MCF 10A (cell line): ENCODE measurements around the gene IL25. TPM values are rescaled to one million over a fixed set of nuclear protein-coding genes. Genes with fewer than 3 reads are reported as not detected.

Experiments used
- BruUV-seq: library from RNA; stranded (reverse); fragments of 400-500 nt; replicated peaks from 2 replicates; lab custom pipeline; 2021; lab: Mats Ljungman, UMichigan
- CTCF ChIA-PET: fragments of 300-600 bp; sonication (Branson Sonifier 250); formaldehyde crosslinking; extraction: SDS; loops from one replicate; lab custom pipeline; 2021; ENCODE audit warnings: antibody characterized with exemption, inconsistent platforms; lab: Yijun Ruan, JAX
- POLR2A ChIA-PET: fragments of 300-600, 350-650 bp; sonication (Branson Sonifier 250); formaldehyde crosslinking; extraction: SDS; loops from one replicate; lab custom pipeline; 2020; ENCODE audit warnings: antibody characterized with exemption, inconsistent platforms; lab: Yijun Ruan, JAX
- DNase-seq: peaks from one replicate; pipeline ENCODE4 v3.0.0-alpha.2; 2018; ENCODE audit not compliant: unreplicated experiment
- H3K27ac Mint-ChIP-seq: one replicate; pipeline ENCODE4 v1.8.0; 2022; ENCODE audit warnings: mild to moderate bottlenecking, low read depth, mixed read lengths; ENCODE audit not compliant: unreplicated experiment
- H3K27me3 Mint-ChIP-seq: one replicate; pipeline ENCODE4 v1.8.0; 2022; ENCODE audit warnings: mixed read lengths; ENCODE audit not compliant: insufficient read depth, unreplicated experiment
- H3K36me3 Mint-ChIP-seq: one replicate; pipeline ENCODE4 v1.8.0; 2022; ENCODE audit warnings: mild to moderate bottlenecking, moderate library complexity, mixed read lengths; ENCODE audit not compliant: insufficient read depth, unreplicated experiment
- H3K4me1 Mint-ChIP-seq: one replicate; pipeline ENCODE4 v1.8.0; 2022; ENCODE audit warnings: mixed read lengths; ENCODE audit not compliant: insufficient read depth, unreplicated experiment
- H3K4me3 Mint-ChIP-seq: one replicate; pipeline ENCODE4 v1.8.0; 2022; ENCODE audit warnings: mild to moderate bottlenecking, moderate library complexity, mixed read lengths; ENCODE audit not compliant: unreplicated experiment
- H3K9me3 Mint-ChIP-seq: one replicate; pipeline ENCODE4 v1.8.0; 2022; ENCODE audit warnings: mixed read lengths; ENCODE audit not compliant: unreplicated experiment
- CTCF ChIP-seq: fragments of 200-600 bp; IDR thresholded peaks from one replicate; pipeline ENCODE4 v1.8.0; 2022; ENCODE audit warnings: antibody characterized with exemption, mild to moderate bottlenecking; ENCODE audit not compliant: unreplicated experiment
- intact Hi-C: fragments of 100-400 bp; cut with micrococcal nuclease; formaldehyde crosslinking; loops from 2 replicates; pipeline ENCODE4 v1.14.1; 2022
- total RNA-seq: library from RNA; stranded (reverse); gene quantifications from 2 replicates; pipeline ENCODE4 v1.2.3, GENCODE V29; 2022

The IL25 gene
- total RNA-seq, 1 experiment from 2014 or later, result not detected

- Mint-ChIP-seq H3K27ac (no peak overlapping the region), H3K4me3 (no peak overlapping the region), H3K4me1 (no peaks in the 10 kb centered on the region), H3K27me3 (peaks cover 44% of the 10 kb centered on the region), H3K36me3 (no peaks in the 10 kb centered on the region), H3K9me3 (no peaks in the 10 kb centered on the region)
- no peak for DNase-seq
- BruUV-seq, result no TSS peak
- TF ChIP-seq CTCF, result no peak
- intact Hi-C loops, result no loop called here
- CTCF ChIA-PET, result interaction anchor here (0.6 to 1.0 kb wide), 2 partner anchors 33 to 93 kb away, joined by 3 to 5 read pairs; no protein-coding TSS in a partner anchor
- POLR2A ChIA-PET, result no interaction called here
Observed at GRCh38 chr14:23413681-23414080, 41.1 kb downstream of the IL25 start.

GRCh38 chr14:23414254-23414653 is 41.6 kb downstream of the IL25 start:
- Mint-ChIP-seq H3K27me3 (peaks cover 44% of the 10 kb centered on the region), H3K9me3 (no peaks in the 10 kb centered on the region), H3K4me3 (no peak overlapping the region), H3K27ac (no peak overlapping the region), H3K4me1 (no peaks in the 10 kb centered on the region), H3K36me3 (no peaks in the 10 kb centered on the region)
- intact Hi-C loops, result no loop called here
- no TSS peak for BruUV-seq
- TF ChIP-seq CTCF, result no peak
- ChIA-PET POLR2A (interaction anchor here (0.7 kb wide), 1 partner anchor 10 kb away, joined by 3 read pairs; no protein-coding TSS in a partner anchor), CTCF (interaction anchor here (0.6 to 1.0 kb wide), 4 partner anchors 34 to 146 kb away, joined by 3 to 5 read pairs (median 4); no protein-coding TSS in a partner anchor)
- DNase-seq, result no peak

GRCh38 chr14:23414906-23415820 is 42.6 kb downstream of the IL25 start:
- POLR2A ChIA-PET, result interaction anchor here (0.7 kb wide), 1 partner anchor 112 kb away, joined by 3 read pairs; no protein-coding TSS in a partner anchor
- no peak overlapping the region for H3K27ac Mint-ChIP-seq
- no TSS peak for BruUV-seq
- H3K36me3 Mint-ChIP-seq, result no peaks in the 10 kb centered on the region
- no peaks in the 10 kb centered on the region for H3K4me1 Mint-ChIP-seq
- no peak for DNase-seq
- no peaks in the 10 kb centered on the region for H3K9me3 Mint-ChIP-seq
- H3K27me3 Mint-ChIP-seq, result peaks cover 50% of the 10 kb centered on the region
- CTCF ChIA-PET, result interaction anchor here (0.6 to 0.9 kb wide), 3 partner anchors 44 to 145 kb away, joined by 3 read pairs; no protein-coding TSS in a partner anchor
- no peak for TF ChIP-seq CTCF
- no peak overlapping the region for H3K4me3 Mint-ChIP-seq
- intact Hi-C loops, result no loop called here
